GM18909 (cell line): Measurements from ENCODE around the gene FLCN.
"Not testable (repeated sequence)": the region's sequence is repeated elsewhere in the genome, so short reads cannot be mapped to it uniquely, and the experiment has no call there.

Experiments used
- ATAC-seq: cut with Tn5 transposase; IDR thresholded peaks from one replicate; pipeline ENCODE4 v1.9.1; 2021; ENCODE audit warnings: mild to moderate bottlenecking; ENCODE audit not compliant: unreplicated experiment, poor library complexity

Gene FLCN

DNA sequence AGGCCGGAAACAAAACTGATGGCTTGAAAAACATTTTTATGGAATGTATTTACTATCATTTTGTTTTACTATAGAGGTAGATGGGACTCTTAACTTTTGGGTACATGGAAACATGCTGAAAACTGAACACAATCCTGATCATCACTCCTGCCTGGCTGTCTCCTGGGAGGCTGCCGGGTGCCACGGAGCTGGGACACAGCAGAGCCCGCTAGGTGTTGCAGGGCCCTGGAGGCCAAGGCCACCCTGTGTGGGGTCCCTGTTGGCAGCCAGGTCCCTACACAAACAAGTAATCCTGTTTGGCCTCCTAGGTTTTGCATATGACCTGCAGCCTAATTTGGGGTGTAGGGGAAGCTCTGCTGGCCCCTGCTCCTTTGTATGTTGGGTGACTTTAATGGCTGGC lies 48.4 kb downstream of the FLCN start:
- ATAC-seq, result no peak

DNA sequence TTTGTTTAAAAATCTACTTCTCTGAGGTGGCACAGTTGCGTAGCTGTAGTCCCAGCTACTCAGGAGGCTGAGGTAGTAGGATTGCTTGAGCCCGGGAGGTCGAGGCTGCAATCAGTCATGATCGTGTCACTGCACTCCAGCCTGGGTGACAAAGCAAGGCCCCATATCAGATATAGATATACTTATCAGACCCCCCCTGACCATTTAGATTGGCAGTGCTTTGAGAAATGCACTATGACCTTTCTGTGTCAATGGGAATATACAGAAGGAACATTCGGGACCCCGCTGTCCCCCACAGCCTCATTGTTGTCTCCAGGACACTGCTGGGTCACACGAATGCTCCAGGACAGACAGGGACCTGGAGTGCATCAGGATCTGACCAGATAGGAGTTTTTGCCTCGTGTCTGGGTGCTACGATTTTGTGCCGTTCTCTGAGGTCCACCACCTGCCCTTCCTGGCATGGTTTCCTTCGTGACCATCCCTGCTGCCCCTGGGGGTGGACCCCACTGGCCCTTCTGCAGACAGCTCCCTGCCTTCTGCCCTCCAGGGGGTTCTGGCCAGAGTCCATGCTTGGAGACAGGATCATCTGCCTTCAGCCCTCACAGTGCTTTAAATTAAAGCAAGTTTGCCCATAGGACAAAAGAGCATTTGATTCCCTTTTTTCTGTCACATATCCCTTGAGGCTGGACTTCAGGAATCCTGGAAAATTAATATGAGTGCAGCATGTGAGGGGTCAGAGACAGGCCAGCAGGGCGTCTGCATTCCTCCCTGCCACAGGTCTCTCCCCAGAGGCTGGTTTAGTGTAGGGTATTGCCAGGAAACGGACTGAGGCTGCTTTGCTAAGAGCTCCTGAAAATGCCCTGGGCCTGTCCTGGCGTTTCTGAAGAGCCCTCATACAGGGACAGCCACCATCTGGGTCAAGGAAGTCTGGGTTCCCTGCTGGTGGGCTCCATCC lies 50.1 kb downstream of the FLCN start:
- no peak for ATAC-seq

DNA sequence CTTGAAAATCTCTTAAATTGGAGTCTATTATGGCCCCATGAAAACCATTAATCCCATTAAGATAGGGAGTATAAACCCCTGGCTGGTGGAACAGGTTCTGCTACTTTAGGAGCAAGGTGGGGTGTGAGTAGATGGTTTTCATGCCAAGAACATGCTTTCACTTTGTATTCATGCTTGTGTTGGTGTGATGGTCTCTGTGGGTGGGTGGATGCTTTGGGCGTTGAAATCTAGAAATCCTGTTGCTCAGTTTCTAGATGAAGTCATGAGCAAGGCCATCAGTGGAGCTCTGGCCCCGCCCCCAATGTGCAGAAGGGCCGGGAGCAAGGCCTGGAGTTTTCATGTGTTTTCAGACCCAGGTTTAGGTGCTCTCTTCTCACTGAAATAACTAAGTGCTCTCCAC lies 50.9 kb downstream of the FLCN start:
- ATAC-seq, result no peak

DNA sequence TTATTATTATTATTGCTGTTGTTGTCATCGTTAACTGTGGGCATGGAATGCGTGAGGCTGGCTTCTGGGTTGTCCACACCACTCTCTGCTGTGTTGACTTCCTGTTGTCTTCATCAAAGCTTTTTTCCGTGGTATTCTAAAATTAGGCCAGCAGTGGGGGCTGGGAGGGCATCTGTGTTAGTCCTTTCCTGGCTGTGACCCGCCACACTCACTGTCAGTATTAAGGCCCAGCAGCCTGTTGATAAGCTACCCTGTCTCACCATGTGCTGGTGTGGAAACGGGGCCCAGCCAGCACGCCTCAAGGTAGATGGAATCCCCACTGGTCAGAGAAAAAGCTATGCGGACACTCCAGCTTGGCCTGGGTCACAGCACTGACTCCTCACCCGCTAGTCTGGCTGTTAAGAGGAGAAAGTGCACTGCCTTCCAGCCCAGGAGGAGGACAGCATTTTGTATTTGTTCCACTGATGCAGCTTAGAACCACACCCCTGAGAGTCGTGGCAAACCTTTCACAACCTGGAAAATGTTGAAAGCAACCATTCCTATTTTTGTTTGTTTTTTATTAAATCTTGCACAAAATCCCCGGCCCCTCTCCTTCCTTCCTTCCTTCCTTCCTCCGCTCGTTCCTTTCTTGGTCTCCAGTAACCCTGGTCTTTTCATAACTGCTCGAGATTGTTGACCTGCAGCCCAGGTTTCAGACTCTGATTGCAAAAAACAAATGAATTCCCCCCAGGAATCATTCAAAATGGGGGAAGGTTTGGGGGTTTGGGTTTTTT lies 51.8 kb downstream of the FLCN start:
- ATAC-seq, result not testable (repeated sequence)

DNA sequence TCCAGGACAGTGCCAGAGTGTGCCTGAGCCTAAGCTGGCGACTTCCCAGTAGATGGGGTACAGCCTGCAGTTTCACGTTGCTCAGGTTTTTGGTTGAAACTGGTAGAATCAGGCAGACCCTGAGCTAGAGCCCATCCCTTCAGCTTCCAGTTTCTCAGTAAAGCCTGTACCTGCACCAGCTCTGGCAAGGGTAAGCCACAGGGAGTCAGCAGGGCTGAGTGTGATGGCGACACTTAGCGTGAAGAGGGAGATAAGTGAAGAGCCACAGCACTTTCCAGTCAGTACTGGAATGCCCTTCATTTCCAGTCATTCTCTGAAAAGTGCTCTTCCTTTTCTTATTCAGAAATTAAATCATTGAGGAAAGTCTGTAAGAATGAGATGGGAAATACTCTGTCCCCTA lies 53.2 kb downstream of the FLCN start:
- ATAC-seq, result no peak

DNA sequence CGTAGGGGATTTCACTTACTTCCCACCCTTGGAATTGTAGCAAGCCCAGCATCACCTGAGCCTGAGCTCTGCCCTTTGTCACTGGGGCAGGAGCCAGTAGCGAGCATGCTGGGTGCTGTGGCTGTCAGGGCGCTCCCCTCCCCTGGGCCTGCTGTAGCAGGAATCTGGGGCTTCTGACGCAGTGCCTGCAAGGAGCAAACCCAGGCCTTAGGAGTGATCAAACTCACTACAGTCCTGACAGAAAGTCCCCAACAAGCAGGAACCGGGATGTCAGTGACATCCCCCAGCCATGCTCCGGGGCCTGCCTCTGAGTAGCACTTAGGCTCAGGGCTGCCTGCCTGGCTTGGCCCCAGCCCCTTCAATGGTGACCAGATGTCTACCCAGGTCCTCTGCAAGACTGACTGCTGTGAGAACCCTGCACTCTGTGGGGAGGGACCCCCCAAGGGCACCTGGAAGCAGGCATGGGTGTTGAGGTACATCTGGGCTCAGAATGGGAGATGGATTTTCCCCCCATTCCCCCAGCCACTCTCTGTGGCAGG lies 54.3 kb downstream of the FLCN start:
- no peak for ATAC-seq

- ATAC-seq, result no peak
Observed at GRCh38 chr17:17181666-17182597, 55.0 kb downstream of the FLCN start.

DNA sequence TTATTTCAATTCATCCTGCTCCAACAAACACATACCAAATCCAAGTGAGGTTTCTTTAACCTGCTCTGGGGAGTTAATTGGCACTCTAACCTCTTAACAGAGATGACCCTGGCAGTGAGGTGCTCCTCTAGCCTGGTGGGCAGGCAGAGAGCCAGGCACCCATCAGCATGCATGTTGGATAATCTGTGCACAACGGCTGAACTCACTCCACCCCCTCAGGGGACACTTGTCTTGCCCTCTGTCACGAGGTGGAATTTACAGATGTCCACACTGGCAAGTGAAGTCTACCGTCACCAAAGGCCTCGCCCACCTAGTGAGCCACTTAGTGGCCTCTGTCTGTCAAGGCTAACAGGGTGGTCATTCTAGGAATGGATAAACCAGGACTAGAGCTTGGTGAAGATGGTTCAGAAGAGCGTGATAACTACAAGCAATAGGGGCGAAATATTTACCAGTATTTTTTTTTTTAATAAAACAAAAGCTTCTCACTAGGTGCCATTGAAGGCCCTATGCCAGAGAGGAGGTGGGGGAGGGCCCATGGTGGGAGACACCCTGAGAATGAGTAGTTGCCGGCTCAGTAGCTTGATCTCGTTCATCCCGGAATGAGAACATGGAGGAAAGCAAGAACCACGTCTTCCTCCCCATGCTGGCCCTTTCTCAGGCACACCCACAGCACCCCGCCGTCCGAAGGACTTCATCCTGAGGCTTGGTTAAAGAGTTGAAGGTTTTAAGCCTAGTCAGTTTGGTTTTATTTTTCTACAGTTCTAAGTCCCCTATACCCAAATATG lies 56.0 kb downstream of the FLCN start:
- no peak for ATAC-seq

DNA sequence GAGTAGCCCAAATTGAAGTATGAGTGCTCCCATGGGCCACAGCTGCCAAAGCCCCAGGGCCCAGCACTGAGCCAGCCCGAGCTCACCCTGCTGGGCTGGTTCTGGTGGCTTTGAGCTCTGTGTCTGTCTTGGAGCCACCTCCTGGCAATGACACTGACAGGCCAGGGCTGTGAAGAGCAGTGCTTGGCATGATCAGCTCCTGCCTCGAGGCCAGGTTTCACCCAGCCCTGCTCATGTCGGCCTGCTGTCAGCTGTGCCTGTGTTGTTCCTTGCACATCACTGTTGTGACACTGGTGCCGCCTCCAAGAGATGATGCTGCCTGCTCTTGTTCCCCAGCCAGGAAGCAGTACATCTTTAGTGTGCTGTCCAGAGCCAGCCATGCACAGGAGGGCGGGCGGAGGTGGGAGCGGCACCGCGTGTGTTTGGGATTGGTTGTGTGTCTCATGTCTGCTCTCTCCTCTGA lies 56.8 kb downstream of the FLCN start:
- no peak for ATAC-seq

GRCh38 chr17:17179371-17179827 lies 57.6 kb downstream of the FLCN start:
- ATAC-seq, result peak; percentile 42

- no peak for ATAC-seq
Observed at GRCh38 chr17:17177176-17177575, 59.8 kb downstream of the FLCN start.

DNA sequence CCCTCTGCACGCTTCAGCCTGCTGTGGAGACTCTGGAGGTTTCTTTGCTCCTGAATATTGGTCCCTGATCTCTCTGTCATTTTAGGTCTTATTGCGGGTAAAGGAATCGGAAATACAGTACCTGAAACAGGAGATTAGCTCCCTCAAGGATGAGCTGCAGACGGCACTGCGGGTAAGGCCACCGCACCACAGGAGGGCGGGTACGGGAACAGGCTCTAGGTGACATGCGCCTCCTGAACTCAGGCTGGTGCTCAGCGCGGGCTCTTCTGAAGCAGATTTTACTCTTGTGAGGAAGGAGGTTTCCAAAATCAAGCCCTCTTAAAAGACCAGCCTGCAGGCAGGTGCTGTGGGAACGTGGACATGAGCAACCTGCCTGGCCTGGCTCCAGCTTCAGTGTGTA lies 60.6 kb downstream of the FLCN start:
- ATAC-seq, result no peak

GRCh38 chr17:17175917-17176316 lies 61.1 kb downstream of the FLCN start:
- no peak for ATAC-seq

GRCh38 chr17:17175340-17175739 lies 61.6 kb downstream of the FLCN start:
- ATAC-seq, result no peak

DNA sequence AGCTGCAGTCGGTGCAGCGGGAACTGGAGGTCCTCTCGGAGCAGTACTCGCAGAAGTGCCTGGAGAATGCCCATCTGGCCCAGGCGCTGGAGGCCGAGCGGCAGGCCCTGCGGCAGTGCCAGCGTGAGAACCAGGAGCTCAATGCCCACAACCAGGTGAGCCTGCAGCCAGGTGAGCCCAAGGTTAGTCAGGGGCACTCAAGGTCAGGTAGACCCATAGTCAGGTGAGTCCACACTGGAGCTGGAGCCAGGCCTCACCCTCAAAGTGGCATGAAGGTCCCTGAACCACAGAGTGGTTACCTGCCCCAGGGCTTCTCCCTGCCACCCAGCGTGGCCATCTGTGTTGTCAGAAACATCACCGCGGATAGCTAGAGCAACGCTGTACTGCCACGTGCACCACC lies 63.0 kb downstream of the FLCN start:
- ATAC-seq, result no peak

GRCh38 chr17:17172990-17173389 lies 64.0 kb downstream of the FLCN start:
- no peak for ATAC-seq

DNA sequence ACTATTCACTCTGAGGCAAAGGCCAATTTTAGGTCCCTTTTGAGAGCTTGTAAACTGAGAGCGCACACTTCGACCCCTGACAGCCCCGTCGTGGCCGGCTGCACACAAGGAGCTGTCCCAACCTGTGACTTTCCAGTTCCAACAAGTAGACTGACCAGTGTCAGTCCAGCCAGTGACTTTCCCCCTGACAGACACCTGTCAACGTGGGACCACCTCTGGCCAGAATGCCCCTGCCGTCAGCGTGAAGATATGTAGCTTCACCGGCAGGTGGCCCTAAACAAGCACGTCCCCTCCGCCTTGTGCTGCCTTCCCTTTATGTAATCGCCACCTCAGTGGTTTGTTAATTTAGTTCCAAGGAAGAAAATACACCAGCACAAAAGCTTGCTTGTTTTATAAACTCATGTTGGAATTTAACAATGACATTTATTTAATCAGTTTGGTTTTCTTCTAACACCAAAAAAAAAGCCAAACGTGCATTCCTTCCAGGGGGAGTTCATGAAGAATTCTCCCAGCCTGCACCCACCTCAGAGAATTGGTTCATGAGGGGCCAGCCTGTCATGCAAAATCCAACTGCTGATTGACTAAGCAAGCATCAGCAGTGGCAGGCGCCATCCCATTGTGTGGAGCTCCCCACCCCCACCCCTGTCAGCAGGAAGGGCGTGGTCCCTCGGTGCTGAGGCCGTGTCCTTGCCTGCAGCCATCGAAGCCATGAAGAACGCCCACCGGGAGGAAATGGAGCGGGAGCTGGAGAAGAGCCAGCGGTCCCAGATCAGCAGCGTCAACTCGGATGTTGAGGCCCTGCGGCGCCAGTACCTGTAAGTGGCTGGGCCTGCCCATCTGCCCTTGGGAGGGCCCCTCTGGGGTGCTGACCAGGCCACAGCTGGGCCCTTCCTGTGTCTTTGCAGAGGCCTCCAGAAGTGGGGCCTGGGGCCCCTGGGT lies 64.7 kb downstream of the FLCN start:
- ATAC-seq, result no peak

DNA sequence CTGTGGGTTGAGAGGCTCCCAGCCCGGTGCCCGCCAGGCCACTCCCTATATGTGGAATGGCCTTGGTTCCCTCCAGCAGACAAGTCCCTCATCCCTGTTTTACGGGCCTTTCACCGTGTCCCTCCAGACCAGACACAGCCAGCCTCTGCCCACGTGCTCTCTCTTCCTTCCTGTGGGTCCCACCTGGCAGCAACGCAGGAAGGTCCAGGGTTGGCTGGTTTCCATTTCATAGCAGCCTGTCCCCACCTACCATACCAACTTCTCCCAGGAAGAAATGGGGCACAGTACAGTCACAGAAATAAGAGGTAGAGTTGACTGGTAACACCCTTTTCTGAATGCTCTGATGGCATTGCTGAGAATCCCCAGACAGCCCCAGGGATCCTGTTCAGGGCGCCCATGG lies 65.8 kb downstream of the FLCN start:
- no peak for ATAC-seq
